ENCODE measurements around the gene TMEM213.

TMEM213 gene

GRCh38 chr7:138797715-138798320, at the start of gene TMEM213, which contains the start of gene ATP6V0A4:
TMEM213 (plus strand) TSS chr7:138797994; CDS start chr7:138798105, 111 bp downstream.
ATP6V0A4 (minus strand) TSS chr7:138798196; CDS start chr7:138771247, 26,949 bp downstream.
- no peak for DNase-seq (ENCODE audit: low read depth)
- H3K4me3 ChIP-seq (ENCODE audit: control insufficient read depth, low read depth, low read length) = no peak within 1 kb of the TSS
- TF ChIP-seq, protein P1, sequence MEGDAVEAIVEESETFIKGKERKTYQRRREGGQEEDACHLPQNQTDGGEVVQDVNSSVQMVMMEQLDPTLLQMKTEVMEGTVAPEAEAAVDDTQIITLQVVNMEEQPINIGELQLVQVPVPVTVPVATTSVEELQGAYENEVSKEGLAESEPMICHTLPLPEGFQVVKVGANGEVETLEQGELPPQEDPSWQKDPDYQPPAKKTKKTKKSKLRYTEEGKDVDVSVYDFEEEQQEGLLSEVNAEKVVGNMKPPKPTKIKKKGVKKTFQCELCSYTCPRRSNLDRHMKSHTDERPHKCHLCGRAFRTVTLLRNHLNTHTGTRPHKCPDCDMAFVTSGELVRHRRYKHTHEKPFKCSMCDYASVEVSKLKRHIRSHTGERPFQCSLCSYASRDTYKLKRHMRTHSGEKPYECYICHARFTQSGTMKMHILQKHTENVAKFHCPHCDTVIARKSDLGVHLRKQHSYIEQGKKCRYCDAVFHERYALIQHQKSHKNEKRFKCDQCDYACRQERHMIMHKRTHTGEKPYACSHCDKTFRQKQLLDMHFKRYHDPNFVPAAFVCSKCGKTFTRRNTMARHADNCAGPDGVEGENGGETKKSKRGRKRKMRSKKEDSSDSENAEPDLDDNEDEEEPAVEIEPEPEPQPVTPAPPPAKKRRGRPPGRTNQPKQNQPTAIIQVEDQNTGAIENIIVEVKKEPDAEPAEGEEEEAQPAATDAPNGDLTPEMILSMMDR (IDR thresholded peaks at IDR 0.05; ENCODE audit: control insufficient read depth, insufficient read depth, low read depth, low read length, missing control alignments) = no peak

- no peak overlapping the region for H3K4me3 ChIP-seq (ENCODE audit: control insufficient read depth, low read depth, low read length)
- DNase-seq (ENCODE audit: low read depth) = no peak
- TF ChIP-seq, protein P1 (IDR thresholded peaks at IDR 0.05; ENCODE audit: control insufficient read depth, insufficient read depth, low read depth, low read length, missing control alignments) = no peak
These were observed 49.1 kb upstream of the TMEM213 start for GRCh38 chr7:138748666-138749065.

DNA sequence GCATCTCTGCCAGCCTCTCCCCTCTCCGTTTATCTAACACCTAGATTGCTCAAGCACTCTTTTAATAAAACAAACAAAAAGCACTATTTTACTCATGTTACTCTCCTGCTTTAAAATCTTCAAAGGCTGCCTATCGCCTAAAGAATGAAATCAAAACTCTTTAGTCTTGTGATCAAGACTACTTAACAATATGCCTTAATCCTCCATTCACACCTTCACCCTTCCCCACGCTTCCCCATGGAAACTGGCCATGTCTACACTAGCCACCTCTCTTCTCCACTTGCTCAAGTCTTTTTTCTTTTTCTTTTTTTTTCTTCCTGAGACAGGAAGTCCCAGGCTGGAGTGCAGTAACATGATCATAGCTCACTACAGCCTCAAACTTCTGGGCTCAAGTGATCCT, 47.8 kb upstream of the TMEM213 start:
- H3K4me3 ChIP-seq (ENCODE audit: control insufficient read depth, low read depth, low read length) = no peak overlapping the region
- no peak for DNase-seq (ENCODE audit: low read depth)
- TF ChIP-seq, protein P1 (IDR thresholded peaks at IDR 0.05; ENCODE audit: control insufficient read depth, insufficient read depth, low read depth, low read length, missing control alignments) = no peak

GRCh38 chr7:138750473-138750872, 47.3 kb upstream of the TMEM213 start:
- DNase-seq (ENCODE audit: low read depth) = no peak
- no peak overlapping the region for H3K4me3 ChIP-seq (ENCODE audit: control insufficient read depth, low read depth, low read length)
- TF ChIP-seq, protein P1 (IDR thresholded peaks at IDR 0.05; ENCODE audit: control insufficient read depth, insufficient read depth, low read depth, low read length, missing control alignments) = no peak

DNA sequence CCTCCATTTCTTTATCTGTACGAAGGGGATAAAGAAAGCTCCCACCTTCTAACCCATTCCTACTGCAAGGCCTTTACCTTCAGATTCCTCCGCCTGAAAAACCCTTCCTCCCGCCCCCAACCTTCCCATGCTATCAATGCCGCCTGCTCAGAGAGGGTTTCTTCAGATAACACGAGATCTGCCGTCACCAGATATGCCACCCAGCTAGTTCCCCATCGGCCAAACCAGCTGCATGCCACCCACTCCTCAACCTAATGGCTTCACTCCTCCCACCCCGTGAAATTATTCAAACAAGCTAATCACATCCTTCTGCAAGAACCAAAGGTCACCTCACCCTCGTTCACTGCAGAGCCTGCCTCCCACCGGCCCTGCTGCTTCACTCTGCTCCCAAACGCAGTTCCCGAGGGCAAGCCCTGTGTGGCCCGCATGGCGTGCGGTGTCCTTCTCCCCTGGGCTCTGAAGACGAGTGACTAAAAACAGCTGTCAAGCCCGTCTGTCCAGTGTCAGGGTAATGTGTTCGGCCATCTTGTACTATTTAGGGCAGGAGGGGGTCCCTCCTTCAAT, 46.8 kb upstream of the TMEM213 start:
- no peak overlapping the region for H3K4me3 ChIP-seq (ENCODE audit: control insufficient read depth, low read depth, low read length)
- no peak for DNase-seq (ENCODE audit: low read depth)
- TF ChIP-seq, protein P1 (IDR thresholded peaks at IDR 0.05; ENCODE audit: control insufficient read depth, insufficient read depth, low read depth, low read length, missing control alignments) = no peak

DNA sequence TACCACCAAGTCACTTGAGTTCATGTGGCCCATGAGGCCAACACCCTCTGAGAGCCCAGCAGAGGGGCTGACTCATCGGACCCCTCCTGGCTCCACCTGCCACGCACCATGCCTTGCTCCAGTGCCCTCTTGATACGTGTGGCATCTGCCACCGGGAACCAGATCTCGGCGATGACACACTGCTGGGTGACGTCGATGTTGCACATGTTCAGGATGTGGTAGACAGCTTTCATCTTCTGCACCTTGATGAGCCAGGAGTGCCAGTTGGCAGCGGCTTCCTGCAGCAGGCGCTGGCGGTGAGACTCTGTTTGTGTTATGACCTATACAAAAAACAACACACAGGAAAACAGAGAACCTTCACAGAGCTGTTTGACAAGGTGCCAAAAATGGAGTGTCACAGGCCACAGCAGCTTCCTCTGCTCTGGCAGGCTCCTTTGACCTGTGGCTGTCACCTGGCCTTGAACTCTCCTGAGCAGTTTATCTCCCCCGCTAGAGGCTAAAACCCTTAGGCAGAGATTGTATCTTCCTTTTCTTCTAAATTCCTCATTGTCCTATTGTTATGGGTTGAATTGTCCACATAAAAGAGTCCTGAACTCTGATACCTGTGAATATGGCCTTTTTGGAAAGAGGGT, 45.2 kb upstream of the TMEM213 start:
- TF ChIP-seq, protein P1 (IDR thresholded peaks at IDR 0.05; ENCODE audit: control insufficient read depth, insufficient read depth, low read depth, low read length, missing control alignments) = no peak
- no peak overlapping the region for H3K4me3 ChIP-seq (ENCODE audit: control insufficient read depth, low read depth, low read length)
- DNase-seq (ENCODE audit: low read depth) = no peak
